HG03558 (cell line): Measurements from ENCODE around the gene MSANTD2.
A peak's percentile ranks its signal among the peaks of the same experiment; 100 is the strongest.

Source experiments
- ATAC-seq: cut with Tn5 transposase; IDR thresholded peaks from one replicate; pipeline ENCODE4 v1.9.1; 2021; ENCODE audit warnings: moderate number of reproducible peaks; ENCODE audit not compliant: unreplicated experiment; ENCODE audit errors: extremely low read depth

Gene MSANTD2

GRCh38 chr11:124756033-124756752 lies 44.0 kb downstream of the MSANTD2 start:
- no peak for ATAC-seq

DNA sequence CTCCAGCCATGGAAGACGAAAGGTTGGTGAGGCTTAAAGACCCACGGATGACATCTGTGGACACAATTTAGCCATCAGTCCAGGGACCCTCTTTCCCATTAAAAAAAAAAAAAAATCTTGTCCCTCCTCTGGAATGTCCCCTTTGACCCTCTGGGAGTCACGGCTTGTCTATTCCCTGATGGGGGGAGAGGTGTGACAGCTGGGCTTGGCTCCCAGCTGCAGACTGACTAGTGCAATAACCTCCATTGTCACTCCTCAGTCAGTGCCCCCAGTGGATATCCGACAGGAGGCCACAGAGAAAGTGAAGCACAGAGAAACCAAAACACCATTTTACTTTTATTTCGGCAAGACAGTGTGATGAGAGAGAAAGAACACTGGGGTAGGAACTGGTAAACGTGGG lies 45.5 kb downstream of the MSANTD2 start:
- no peak for ATAC-seq

DNA sequence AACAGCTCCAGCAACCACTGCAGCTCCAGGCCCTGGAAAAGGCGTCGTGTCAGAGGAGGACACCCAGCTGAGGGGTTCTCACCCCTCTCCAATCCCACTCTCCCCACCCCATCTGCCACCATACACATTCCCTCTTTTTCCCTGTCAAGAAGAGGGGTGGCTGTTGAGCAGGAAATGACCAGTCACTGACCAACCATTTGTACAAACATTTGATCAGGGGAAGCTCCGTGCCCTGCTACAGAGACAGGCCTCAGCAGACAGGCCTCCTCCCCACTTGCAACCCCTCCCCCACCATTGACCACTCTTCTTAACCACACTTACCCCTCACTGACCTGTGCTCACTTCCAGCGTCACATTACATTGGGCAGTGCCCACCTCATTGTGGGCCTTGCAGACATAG lies 45.9 kb downstream of the MSANTD2 start:
- ATAC-seq, result no peak

DNA sequence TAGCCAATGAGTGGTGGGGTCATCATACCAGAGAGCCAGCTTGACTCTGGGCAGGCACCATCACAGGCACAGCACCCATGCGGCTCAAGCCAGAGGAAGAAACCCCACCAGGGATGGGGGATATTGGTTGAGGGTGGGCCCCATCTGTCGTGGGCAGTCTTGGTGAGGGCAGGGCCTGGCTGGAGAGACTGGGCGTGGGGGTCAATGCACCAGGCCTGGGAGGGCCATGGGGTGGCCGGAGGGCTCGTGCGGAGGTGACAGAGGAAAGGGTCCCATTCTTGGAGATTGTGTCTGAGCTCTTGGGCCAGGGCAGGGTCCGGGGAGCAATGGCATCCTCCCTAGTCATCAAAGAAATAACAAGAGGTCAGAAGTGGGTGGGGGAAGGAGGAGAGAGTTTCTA lies 46.6 kb downstream of the MSANTD2 start:
- no peak for ATAC-seq

DNA sequence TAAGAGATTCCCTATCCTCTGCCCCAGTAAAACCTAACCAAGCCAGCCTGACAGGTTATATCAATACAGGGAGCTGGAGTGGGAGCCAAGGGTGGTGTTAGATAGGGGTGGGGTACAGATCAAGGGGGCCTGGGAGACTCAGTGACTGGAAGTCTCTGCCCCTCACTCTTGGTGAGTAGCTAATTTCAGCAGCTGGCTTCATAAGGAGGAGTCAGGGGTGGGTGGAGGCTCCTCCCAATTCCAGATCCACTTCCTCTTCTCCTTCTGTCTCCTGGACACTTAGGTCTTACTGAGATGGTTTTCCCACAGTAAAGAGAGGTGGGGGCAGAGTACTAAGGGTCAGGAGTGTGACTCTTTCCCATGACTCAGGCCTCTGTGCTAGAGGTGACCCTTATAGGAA lies 47.0 kb downstream of the MSANTD2 start:
- ATAC-seq, result no peak

- no peak for ATAC-seq
These were observed 47.6 kb downstream of the MSANTD2 start for GRCh38 chr11:124752471-124753102.

GRCh38 chr11:124751741-124752470 lies 48.3 kb downstream of the MSANTD2 start, which contains the start of gene VSIG2:
Gene VSIG2 (minus strand): TSS chr11:124752255. CDS start chr11:124752137, 118 bp downstream.
- no peak for ATAC-seq

- ATAC-seq, result no peak
These were observed 48.8 kb downstream of the MSANTD2 start for GRCh38 chr11:124751391-124751740.

DNA sequence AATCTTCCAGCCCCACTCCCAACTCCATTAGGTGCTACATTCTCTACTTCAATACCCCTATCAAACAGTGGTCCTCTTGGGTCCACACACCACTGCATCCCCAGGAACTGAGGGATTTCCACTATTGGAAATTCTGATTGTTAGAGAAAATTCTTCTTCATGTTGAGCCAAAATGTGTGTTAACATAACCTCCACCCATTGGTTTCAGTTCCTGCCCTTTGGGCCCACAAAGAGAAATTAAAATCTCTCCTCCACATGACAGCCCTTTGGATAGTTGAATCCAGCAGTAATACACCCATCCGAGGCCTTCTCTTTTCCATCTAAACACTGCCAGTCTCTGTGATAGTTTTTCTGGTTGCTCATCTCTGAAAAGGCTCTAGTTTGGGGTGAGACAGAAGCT lies 50.3 kb downstream of the MSANTD2 start:
- ATAC-seq, result no peak

DNA sequence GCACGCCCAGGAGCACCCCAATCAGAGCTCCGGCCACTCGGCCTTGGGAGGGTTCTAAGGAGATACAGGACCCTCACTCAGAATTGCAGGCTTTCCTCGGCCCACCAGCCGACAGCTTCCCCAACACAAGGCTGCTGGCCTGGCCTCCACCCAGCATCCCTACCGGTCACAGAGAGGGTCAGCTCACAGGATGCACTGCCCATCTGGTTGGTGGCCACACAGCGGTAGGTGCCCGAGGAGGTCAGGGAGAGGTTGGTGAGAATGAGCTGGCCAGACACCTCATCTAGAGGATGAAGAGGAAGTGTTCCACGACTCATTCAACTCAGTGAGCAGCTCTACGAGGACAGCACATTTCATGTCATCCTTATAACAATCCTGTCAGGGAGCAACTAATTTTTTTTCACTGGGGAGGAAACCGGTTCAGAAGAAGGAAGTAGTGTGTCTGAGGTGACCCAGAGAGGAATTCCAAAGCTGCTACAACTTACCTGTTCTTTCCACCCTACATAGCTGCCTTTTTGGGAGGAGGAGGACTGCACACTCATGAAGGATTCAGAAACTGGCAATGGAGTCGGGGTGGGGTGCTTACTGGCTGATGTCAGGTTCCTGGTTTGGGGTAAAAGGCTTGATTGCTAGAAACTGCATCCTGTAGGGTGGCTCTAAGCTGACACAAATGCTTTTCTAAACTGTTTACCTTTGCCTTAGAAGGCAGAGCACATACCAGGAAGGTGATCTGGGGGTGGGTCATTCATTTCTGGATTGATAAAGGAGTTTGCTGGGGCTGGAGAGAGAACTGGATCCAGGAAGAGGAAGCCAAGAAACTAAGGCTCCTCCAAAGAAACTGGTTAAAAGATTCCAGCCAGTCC lies 51.5 kb downstream of the MSANTD2 start:
- no peak for ATAC-seq

- ATAC-seq, result no peak
These were observed 52.1 kb downstream of the MSANTD2 start for GRCh38 chr11:124748100-124748418.

DNA sequence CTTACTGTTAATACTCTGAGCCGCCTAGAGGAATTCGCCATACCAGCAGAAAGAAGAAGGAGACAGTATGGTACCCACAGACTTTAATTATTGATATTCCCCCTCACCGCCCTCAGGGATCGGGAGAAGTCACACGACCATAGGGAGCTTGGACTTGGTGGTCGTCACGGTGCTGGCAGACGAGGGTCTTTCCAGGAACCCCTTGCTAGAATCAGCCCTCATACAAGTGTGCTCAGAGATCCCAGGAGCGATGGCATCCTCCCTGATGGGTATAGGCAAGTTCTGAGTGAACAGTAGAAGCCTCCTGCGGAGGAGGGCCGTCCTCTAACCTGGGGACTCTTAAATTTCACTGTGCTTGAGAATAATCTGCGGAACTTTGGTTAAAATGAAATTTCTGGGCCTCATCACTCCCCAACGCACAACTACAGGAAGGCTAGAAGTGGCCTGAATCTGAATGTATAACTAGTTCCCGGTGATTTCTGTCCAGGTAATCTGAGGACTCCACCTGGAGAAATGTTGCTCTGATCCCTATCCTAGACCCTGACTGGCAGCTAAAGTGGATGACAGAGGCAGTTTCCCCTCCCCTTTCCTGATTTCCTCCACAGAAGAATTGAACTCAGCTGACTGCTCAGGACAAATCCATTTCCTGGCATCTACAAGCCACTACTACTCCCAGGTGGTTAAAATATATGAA lies 52.7 kb downstream of the MSANTD2 start:
- no peak for ATAC-seq

GRCh38 chr11:124746621-124747243 lies 53.5 kb downstream of the MSANTD2 start:
- ATAC-seq, result peak; percentile 77

DNA sequence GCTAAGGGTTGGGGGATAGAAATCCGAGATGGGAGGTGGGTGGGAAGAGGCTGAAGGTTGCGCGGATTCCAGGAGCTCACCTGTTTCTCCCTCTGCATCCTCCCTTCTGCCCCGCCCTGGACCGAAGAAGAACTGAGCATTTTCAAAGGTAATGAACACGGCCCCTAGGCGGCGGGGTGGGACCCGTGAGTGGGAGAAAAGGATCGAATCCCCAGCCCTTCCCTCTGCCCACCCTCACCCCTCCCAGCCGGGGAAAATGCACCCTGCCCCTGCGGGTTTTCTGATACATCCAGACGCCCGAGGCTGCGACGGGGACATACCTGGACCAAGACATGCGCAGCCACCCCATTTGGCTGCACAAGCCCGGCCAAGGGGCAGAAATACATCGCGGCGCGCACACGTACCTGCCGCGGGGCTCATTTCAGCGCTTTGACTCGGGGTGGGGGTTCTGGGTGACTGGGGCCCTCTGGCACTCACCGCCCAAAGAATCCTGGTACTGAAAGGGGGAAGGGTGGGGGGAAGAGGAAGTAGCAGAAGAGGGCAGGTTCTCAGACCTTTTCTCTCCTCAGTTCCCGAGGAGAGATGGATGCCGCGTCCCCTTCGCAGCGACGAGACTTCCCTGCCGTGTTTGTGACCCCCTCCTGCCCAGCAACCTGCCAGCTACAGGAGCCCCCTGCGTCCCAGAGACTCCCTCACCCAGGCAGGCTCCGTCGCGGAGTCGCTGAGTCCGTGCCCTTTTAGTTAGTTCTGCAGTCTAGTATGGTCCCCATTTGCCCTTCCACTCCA lies 54.2 kb downstream of the MSANTD2 start:
- ATAC-seq, result no peak

- ATAC-seq, result no peak
These were observed 54.9 kb downstream of the MSANTD2 start for GRCh38 chr11:124745270-124745834.

DNA sequence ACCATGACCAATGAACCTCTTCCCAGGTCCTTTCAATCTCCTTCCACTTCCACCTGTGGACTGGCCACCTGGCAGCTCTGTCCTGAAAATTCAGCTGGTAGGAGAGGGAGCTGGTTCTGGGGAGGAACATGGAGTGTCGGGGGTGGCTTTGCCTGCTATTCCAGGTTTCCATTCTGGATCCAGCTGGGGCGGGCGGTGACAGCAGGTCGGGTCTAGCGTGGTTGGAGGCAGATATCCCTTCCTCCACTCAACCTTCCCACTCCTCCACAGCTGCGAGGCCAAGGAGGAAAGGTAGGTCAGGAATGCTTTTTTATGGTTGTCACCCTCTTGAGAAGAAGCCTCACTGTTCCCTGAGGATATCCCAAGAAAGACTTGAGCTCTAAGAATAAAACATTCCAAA lies 57.2 kb downstream of the MSANTD2 start:
- ATAC-seq, result no peak

- ATAC-seq, result no peak
These were observed 57.7 kb downstream of the MSANTD2 start for GRCh38 chr11:124742555-124742954.

DNA sequence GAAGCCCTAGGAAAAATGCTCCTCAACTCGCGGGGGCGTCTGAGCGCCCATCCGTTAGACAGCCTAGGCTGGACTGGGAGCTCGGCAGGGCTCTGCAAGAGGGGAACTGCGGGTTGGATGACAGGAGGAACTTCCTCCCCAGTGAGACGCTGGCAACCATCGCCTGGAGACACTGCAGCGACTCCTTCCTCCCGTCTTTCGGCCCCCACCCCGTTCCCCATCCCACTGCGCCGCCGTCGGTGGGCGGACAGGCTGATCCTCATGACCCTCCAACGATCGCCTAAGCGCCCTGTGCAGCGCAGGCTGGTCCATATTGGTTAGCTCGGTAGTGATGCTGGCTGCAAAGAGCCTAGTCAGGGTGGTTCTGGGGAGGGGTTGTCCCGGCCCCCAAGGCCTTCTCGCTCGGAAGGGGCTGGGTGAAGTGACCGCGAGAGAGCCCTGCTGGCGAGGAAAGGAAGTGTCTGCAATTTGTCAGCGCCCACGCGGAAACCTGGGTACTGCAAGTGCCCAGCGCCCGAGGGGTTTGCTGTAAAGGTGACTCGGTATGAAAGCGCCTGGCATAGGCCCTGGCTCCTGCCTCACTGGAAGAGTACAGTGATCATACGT lies 59.8 kb downstream of the MSANTD2 start:
- ATAC-seq, result no peak
